HepG2 (cell line): Measurements from ENCODE around the gene IRF3. TPM values are rescaled to one million over a fixed set of nuclear protein-coding genes. Genes with fewer than 3 reads are reported as not detected.

ENCODE experiments used
- ARID2 ChIP-seq: sonication (generic); formaldehyde crosslinking; IDR thresholded peaks from 2 replicates; pipeline ENCODE4 v1.8.1; 2022; ENCODE audit warnings: mild to moderate bottlenecking, missing genetic modification reagents, borderline replicate concordance
- ARNT ChIP-seq: fragments of 450-650 bp; IDR thresholded peaks from 2 replicates; pipeline ENCODE4 v1.6.1; 2017
- BRCA1 ChIP-seq: sonication (generic); formaldehyde crosslinking; IDR thresholded peaks from 2 replicates; pipeline ENCODE4 v1.4.0; 2020; ENCODE audit warnings: missing genetic modification reagents
- GATAD1 ChIP-seq: IDR thresholded peaks from 2 replicates; pipeline ENCODE4 v1.6.1; 2016; ENCODE audit warnings: missing genetic modification reagents, missing compliant biosample characterization
- HNRNPLL ChIP-seq: fragments of 200-400 bp; formaldehyde crosslinking; IDR thresholded peaks from 2 replicates; pipeline ENCODE4 v1.6.1; 2017; ENCODE audit warnings: mild to moderate bottlenecking, low read depth, low read length; ENCODE audit not compliant: poor library complexity, severe bottlenecking
- MAX ChIP-seq: IDR thresholded peaks from 2 replicates; pipeline ENCODE4 v1.6.1; 2012; ENCODE audit warnings: inconsistent platforms
- MXD1 ChIP-seq: sonication (generic); formaldehyde crosslinking; IDR thresholded peaks from 2 replicates; pipeline ENCODE4 v1.4.0; 2020; ENCODE audit warnings: mild to moderate bottlenecking, missing genetic modification reagents
- PRMT3 ChIP-seq: sonication (generic); formaldehyde crosslinking; IDR thresholded peaks from 2 replicates; pipeline ENCODE4 v1.8.1; 2022; ENCODE audit warnings: low read depth, mild to moderate bottlenecking, moderate library complexity, missing genetic modification reagents, borderline replicate concordance
- ZBTB40 ChIP-seq, 2 experiments: fragments of 450-650 bp in 1 of 2; sonication (generic) in 1 of 2; formaldehyde crosslinking in 1 of 2; IDR thresholded peaks; 2 replicates each; pipeline versions ENCODE4 v1.6.1 to v1.8.0; 2016 to 2022; ENCODE audit warnings: antibody characterized with exemption in 1 of 2, mild to moderate bottlenecking in 1 of 2, missing genetic modification reagents in 1 of 2
- ZNF180 ChIP-seq: sonication (generic); formaldehyde crosslinking; IDR thresholded peaks from 2 replicates; pipeline ENCODE4 v1.4.0; 2020; ENCODE audit warnings: low read depth, missing genetic modification reagents, borderline replicate concordance
- ZNF207 ChIP-seq: fragments of 450-650 bp; IDR thresholded peaks from 2 replicates; pipeline ENCODE4 v1.6.1; 2016; ENCODE audit warnings: antibody characterized with exemption, borderline replicate concordance
- ZNF256 ChIP-seq: sonication (generic); formaldehyde crosslinking; conservative IDR thresholded peaks from 2 replicates; pipeline ENCODE4 v1.4.0; 2020; ENCODE audit warnings: missing genetic modification reagents
- ZNF260 ChIP-seq: sonication (generic); formaldehyde crosslinking; IDR thresholded peaks from 2 replicates; pipeline ENCODE4 v1.4.0; 2020; ENCODE audit warnings: missing genetic modification reagents, low read depth, mild to moderate bottlenecking, borderline replicate concordance
- ZNF282 ChIP-seq: fragments of 450-650 bp; IDR thresholded peaks from 2 replicates; pipeline ENCODE4 v1.6.1; 2018; ENCODE audit not compliant: partially characterized antibody
- ZNF337 ChIP-seq: sonication (generic); formaldehyde crosslinking; IDR thresholded peaks from 2 replicates; pipeline ENCODE4 v1.5.1; 2020; ENCODE audit warnings: missing genetic modification reagents, low read depth, mild to moderate bottlenecking, borderline replicate concordance
- ZNF441 ChIP-seq: sonication (generic); formaldehyde crosslinking; IDR thresholded peaks from 2 replicates; pipeline ENCODE4 v1.7.0; 2021; ENCODE audit warnings: missing genetic modification reagents, borderline replicate concordance
- ZNF501 ChIP-seq: sonication (generic); formaldehyde crosslinking; IDR thresholded peaks from 2 replicates; pipeline ENCODE4 v1.5.1; 2020; ENCODE audit warnings: mild to moderate bottlenecking, moderate library complexity, missing genetic modification reagents
- ZNF510 ChIP-seq: sonication (generic); formaldehyde crosslinking; IDR thresholded peaks from 2 replicates; pipeline ENCODE4 v1.4.0; 2020; ENCODE audit warnings: low read depth, mild to moderate bottlenecking, missing genetic modification reagents
- ZNF768 ChIP-seq: sonication (generic); formaldehyde crosslinking; IDR thresholded peaks from 2 replicates; pipeline ENCODE4 v1.4.0; 2020; ENCODE audit warnings: missing genetic modification reagents
- ZNF790 ChIP-seq: sonication (generic); formaldehyde crosslinking; IDR thresholded peaks from 2 replicates; pipeline ENCODE4 v1.8.0; 2022; ENCODE audit warnings: missing genetic modification reagents, mild to moderate bottlenecking, borderline replicate concordance
- ZNF878 ChIP-seq: sonication (generic); formaldehyde crosslinking; IDR thresholded peaks from 2 replicates; pipeline ENCODE4 v1.8.1; 2023; ENCODE audit warnings: mild to moderate bottlenecking, missing genetic modification reagents, moderate library complexity
- polyA plus RNA-seq, 8 experiments: library from polyadenylated mRNA; depleted of rRNA in 3 of 8; stranded (reverse) in 7 of 8; unstranded in 1 of 8; fragments of >200 nt; fragmentation: Illumina TruSeq in 4 of 8; extraction: Trizol in 4 of 8; gene quantifications; 2 replicates each; pipeline versions ENCODE4 v1.2.1 to v1.2.3, GENCODE V29; 2011 to 2016; ENCODE audit warnings: low read depth in 4 of 8, missing spikeins in 1 of 8, mixed read lengths in 1 of 8; ENCODE audit not compliant: insufficient read depth in 1 of 8
- total RNA-seq, 5 experiments: library from RNA; depleted of rRNA; stranded (reverse); fragments of >200 nt; fragmentation: Illumina TruSeq; extraction: Trizol; gene quantifications; 2 replicates each; pipeline ENCODE4 v1.2.3, GENCODE V29; 2016; ENCODE audit warnings: low read depth in 1 of 5

Gene IRF3
- total and polyA plus RNA-seq, 2 of the 13 experiments (the other 11 are each of a cell fraction or from before 2014, with no cell fraction given), result 61.9 to 65.5 TPM

GRCh38 chr19:49640113-49640898, 25.4 kb downstream of the IRF3 start, which contains the start of gene RRAS (continued):
- no peak for TF ChIP-seq ZBTB40 (IDR thresholded peaks at IDR 0.05)
- no peak for TF ChIP-seq ZBTB40 (CRISPR knock-in tag; IDR thresholded peaks at IDR 0.05)
- no peak for TF ChIP-seq PRMT3 (CRISPR knock-in tag)
- no peak for TF ChIP-seq ZNF282
- TF ChIP-seq ZNF790 (CRISPR knock-in tag), result no peak
- no peak for TF ChIP-seq ZNF207
- no peak; the same call in 1 of the 2 replicates for TF ChIP-seq ZNF441 (CRISPR knock-in tag)
- no peak for TF ChIP-seq ZNF256 (CRISPR knock-in tag)
- TF ChIP-seq ZNF337 (CRISPR knock-in tag), result 0 out of 2 replicates have a peak, but pooled peaks have one; percentile 24
- no peak for TF ChIP-seq BRCA1 (CRISPR knock-in tag)
- TF ChIP-seq MXD1 (CRISPR knock-in tag), result no peak
- TF ChIP-seq MAX, result peak; percentile 46
- peak; percentile 73 for TF ChIP-seq HNRNPLL
- no peak for TF ChIP-seq ZNF180 (CRISPR knock-in tag)
- no peak for TF ChIP-seq ZNF510 (CRISPR knock-in tag)
- TF ChIP-seq ZNF768 (CRISPR knock-in tag), result no peak
- peak; percentile 70 for TF ChIP-seq GATAD1 (CRISPR knock-in tag)
- TF ChIP-seq ZNF501 (CRISPR knock-in tag), result peak; percentile 78; the same call in 1 of the 2 replicates
- no peak for TF ChIP-seq ARNT
- no peak for TF ChIP-seq ZNF878
- TF ChIP-seq ZNF260, result no peak
- no peak for TF ChIP-seq ARID2
